GM19395 (cell line): ENCODE measurements around the gene SLC5A10.

ENCODE experiments used
- ATAC-seq: cut with Tn5 transposase; IDR thresholded peaks from one replicate; pipeline ENCODE4 v1.9.1; 2021; ENCODE audit warnings: mild to moderate bottlenecking, moderate library complexity; ENCODE audit not compliant: unreplicated experiment

Gene SLC5A10

DNA sequence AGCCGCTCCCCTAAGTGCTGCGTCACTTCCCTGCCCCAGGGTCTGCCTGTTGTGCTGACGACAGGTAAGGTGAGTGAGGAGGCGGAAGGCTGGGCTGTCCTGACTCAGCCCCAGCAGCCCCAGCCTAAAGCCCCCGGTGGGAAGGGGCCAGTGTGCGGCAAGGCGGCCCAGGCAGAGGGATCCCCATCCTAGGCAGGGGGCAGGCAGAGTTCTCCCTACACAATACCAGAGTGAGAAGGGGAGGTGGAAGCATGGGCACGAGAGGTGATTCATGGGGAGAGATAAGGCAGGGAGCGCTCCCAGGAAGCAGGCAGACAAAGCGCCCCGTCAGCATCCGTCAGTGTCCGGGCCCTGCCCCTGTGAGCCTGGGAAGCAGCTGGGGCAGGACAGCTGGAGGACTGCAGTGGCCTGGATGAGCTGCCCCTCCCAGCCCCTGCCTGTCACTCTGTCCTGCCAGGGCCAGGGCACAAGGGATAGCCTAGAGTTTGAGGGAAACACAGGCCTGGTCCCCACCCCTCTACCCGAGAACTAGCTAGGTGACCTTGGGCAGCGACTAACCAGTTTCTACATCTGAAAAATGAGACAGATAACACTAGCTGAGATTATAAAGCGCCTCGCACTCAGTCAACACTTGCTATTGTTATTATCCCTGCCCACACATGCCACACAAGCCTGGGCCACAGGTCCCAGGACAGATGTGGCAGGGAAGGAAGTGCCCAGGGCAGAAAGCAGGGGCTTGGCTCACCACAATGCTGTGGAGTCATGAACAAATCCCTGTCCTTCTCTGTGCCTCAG is 48.8 kb downstream of the SLC5A10 start:
- no peak for ATAC-seq

DNA sequence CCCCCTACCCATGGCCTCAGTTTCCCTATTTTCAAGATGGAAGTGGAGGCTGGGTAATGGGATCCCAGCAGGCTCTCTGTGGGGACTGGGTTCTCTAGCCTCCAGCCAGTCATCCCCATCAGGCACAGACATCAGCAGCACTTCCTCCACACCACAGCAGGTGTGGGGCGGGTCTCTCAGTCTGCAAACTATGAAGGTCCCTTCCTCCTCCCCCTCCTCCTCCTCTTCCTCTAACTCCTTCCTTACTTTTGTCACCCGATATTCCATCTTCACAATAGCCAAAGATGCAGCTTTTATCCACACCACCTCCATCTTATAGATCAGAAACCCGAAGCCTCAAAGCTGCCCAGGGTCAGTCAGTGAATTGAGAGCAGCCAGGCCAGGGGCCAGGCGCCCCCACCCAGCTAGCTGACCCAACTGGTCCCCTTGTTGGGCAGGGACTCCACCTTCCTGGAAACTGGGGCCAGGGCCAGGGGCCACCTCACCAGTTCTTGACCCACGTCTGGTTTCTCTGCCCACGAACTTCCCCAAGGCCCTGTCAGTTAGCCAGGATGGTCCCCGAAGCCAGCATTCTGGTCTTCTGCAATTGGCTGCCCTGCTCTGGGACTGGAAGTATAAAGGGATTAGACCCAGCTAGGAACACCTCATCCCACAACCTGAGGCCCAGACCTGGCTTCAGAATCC is 50.1 kb downstream of the SLC5A10 start:
- no peak for ATAC-seq

DNA sequence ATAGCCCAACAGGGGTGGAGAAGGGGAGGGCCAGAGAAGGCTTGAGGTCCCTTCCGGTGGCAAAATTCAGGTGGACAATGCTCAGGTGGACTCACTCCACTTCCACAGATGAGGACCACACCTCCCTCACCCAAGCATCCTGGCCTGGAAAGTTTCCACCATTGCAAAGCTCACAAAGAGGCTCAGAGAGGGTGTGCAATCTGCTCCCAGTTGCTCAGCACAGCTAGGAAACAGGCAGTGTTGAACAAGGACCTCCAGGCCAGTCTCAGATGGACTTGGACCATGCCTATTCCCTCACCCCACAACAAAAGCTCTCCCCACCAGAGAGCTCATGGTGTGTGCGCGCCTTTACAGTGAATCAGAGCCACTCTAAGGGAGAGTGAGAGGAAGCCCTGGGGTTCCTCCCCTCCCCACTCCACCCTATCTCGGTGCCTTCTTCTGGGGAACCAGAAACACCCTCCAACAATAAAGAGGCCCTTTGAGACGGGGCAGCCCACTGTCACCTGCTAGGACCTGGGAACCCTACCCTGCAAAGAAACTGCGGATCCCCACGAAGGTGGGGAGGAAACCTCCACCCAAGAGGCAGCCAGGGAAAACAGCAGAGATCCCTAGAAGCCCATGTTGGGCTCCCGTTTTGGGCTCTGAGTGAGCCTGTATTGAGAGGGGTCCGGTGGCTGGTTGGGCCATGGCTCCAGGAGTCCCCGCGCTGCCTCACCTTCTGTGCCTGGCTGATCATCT is 51.0 kb downstream of the SLC5A10 start:
- ATAC-seq = no peak

DNA sequence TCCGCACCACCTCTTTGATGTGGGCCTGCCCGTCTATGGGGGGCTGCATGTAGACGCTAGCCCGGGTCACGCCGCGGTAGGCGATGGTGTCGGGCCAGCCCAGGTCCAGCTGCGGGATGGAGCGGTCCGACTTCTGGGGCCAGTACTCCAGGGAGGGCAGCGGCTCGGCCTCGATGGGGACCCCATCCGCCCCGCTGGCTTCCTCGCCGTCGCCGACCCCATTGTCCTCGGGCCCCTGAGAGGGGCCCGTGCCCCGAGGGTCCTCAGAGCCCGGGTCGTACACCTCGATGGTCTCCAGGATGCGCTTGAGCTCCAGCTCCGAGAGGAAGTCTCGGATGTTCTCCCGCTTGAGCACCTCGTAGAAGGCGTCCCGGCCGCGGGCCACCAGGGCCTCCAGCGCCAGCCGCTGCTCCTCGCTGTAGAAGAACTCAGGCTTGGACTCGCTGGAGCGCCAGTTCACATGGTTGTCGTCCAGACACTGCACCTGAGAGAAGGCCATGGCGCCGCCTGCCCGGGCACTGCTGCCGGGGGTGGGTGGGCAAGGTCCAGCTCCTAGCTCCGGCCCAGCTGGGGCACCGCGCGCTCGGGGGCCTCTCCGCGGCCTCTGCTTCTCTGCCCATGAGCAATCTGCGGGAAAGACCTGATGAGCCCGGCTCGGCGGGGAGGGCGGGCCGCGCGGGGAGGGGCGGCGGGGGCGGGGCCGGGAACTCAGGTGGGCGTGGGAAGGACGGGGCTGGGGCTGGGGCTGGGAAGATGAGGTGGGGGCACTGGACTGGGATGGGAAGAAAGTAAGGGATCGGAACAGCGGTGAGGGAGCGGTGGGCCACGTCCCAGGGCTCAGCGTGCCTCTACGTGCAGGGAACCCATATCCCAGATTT is 51.8 kb downstream of the SLC5A10 start:
- peak; percentile 30 for ATAC-seq

DNA sequence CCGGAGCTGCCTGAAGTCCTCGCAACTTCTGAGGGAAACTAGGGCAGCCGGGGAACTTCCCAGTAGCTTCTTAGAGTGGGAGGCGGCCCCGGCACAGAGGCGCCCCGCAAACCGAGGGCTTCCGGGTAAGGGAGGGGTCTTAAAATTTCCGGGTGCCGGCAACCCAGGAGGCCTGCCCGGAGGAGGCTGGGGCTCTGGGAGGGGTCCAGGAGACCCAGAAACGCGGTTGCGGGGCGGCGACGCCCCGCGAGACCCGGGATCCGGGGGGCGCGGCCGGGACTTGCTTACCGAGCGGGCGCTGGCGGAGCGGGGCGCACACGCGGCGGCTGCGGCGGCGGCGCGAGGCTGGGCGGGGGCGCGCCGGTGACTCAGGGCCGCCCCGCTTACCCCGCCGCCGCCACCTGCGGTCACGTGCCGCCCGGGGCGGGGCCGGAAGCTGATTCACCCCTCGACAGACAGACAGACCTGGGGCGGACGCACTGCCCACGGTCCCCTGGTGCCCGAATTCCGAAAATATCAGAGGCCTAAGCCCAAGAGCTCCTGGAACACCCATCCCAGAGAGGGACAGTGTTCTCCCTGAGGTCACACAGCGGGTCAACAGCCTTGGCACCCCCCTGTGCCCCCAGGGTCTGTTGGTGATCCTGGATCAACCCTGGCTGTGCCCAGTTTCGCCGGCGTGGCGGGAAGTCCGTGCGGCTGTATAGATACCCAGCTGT is 52.6 kb downstream of the SLC5A10 start, which contains the start of gene FAM83G:
Gene FAM83G, minus strand, starts transcription at position 344 of the 716 bp plus-strand sequence. CDS start 723 bp downstream, outside the sequence.
- ATAC-seq = peak; percentile 70

DNA sequence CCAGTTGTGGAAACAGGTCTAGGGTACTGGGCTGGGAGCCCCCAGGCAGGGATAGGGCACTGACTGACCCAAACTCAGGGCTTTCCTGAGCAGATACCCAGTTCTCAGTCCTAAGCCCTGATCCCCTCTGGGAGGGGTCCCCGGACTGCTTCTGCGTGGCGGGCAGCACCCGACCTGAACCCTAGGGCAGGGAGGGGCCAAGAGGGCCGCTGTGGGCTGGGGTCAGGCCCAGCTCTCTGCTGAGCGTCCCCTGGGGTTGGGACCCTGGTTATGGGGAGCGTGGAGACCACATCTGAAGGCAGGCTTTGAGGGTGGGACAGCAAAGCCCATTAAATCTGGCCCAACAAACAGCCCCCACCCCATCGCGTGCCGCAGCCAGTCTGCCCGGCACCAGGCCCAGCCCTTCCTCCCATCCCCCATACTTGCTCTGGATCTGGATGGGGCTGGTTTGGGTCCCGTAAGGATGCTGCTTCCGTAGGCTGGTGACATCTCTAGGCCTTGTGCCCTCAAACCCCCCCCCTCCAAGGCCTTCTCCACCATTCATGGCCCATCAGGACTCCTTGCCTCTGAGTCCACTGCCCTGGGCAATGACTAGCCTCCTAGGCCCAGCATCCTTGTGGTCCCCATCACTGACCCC is 53.3 kb downstream of the SLC5A10 start:
- ATAC-seq = no peak

DNA sequence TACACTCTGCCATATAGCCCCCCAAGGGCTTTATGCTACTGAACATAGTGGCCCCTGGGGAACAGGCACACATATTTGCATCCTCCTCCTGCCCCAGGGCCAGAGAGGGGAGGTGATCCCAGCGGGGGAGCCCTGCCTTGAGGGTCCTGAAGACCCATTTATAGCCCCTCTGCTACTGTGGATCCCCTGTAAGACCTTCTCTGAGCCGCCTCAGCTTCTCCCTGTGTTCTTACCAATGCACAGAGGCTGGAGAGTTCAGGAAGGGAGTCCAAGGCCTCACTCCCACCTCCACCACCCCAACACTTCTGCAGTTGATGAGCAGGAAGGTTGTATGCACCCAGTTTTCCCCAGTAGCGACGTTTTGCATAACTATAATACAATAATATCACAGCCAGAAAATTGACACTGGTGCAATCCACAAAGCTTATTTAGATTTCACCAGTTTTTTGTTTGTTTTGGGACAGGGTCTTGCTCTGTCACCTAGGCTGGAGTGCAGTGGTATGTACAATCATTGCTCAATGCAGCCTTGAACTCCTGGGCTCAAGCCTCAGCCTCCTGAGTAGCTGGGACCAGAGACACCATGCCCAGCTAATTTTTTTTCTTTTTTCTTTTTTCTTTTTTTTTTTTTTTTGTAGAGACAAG is 53.9 kb downstream of the SLC5A10 start:
- ATAC-seq = no peak

DNA sequence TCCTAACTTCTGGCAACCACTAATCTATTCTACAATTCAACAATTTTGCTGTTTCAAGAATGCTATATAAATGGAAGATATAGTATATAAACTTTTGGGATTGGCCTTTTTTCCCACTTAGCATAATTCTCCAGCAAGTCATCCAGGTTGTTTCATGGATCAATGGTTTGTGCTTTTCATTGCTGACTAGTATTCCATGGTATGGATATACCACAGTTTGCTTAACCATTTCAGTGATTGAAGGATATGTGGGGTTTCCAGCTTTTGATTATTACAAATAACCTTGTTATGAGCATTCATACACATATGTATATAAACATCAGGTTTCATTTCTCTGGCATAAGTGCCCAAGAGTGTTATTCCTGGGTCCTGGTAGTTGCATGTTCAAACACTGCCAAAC is 54.7 kb downstream of the SLC5A10 start:
- ATAC-seq = no peak

DNA sequence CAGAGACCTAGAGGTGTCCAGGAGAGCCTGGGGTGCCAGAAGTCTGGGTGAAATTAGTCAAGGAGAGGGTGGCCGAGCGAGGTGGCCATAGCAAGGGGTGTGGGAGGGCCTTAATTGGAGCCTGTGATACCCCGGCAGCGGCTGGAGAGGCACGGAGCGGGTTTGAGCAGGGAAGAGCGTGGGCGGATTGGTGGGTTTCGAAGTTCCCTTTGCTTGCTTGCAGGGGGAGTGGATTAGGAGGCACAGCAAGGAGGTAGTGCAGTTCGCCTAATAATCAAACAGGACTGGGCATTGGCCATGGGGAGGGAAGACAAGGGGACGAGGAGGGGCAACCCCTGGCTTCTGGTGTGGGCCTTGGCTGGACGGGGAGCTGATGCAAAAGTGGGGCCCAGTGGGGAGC is 58.0 kb downstream of the SLC5A10 start:
- no peak for ATAC-seq

DNA sequence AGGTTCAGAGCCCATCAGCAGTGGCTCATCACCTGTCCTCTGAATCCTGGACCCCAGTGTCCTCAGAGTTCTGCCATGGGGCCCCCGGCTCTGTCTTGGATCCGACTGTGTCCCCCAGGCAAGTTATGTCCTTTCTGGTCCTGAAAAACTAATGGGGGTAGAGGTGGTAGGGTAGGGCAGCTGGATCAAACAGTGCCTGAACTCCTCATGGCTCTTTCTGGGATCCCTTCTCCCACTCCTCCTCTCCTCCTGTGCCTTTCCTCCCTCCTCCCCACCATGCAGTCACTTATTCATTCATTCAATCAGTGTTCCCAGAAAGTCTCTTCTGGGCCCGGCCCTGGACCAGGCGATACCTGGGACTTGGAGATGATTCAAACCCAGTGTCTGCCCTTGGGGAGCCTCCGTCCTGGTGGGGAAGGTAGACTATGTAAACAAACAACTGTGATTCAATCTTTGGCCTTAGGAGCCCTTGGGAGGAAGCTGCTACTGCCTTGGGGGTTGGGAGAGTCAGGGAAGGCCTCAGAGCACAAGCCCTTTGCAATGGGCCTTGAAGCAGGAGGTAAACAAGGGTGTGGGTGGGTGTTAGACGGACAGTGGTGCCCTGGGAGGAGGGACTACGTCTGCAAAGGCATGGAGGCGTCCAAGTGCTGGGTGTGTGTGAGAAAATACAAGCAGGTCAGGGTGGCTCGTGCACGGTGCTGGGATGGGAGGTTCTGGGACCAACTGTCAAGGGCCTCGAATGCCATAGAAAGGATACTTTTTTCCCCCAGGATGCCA is 59.0 kb downstream of the SLC5A10 start:
- no peak for ATAC-seq

DNA sequence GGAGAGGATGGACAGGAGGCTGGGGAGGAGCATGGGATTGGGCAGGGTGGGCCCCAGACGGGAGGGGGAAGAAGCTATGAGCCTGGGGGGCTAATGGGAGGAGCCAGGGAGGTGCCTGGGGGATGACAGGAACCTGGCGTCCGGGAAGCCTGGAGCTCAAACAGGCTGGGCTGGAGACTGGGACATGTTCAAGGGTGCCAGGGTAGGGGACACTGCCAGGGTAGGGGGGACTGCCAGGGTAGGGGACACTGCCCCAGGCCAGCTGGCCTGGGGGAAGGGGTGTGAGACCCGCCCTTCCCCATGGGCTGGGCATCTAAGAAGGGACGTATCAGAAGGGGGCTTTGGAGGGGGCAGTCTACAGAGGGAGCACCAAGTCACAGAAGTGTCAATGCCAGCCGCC is 59.6 kb downstream of the SLC5A10 start:
- ATAC-seq = no peak

DNA sequence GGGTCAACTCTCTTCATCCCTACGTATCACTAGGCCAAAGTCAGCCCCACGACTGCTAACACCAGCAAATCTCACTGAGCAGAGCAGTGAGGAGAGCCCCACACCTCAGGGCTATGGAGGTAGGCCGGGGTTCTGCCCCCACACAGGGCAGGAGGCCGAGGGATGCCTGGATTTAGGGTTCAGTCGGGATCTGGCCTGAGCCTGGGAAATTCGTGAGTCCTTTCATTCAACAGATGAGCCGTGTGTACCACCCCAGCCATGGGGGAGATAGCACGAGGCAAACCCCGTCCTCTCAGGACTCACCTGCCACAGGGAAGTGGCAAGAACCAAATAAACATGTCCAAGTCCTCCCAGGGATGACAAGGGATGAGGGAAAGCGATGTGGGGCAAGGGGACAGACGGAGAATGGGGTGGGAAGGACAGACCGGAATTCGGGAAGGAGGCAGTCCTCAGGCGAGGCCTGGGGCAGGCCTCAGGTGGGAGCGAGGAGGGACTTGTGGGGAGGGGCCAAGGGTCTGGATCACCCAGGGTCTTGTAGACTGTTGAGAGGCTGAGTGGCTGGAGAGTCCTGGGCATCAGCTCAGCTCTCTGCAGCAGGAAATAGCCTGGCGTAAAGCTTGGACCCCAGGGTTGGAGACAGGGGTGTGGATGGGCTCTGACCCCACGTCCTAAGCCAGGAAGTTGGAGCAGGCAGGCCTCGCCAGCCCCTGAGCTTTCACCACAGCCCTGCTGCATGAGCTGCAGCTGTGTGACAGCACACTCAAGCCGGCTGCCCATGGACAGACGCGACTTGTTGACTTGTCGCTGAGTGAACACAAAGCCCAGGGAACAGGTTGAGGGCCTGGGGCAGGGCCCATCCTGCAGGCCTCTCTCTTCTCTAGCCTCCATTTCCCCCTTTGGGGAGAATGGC is 60.5 kb downstream of the SLC5A10 start:
- no peak for ATAC-seq

DNA sequence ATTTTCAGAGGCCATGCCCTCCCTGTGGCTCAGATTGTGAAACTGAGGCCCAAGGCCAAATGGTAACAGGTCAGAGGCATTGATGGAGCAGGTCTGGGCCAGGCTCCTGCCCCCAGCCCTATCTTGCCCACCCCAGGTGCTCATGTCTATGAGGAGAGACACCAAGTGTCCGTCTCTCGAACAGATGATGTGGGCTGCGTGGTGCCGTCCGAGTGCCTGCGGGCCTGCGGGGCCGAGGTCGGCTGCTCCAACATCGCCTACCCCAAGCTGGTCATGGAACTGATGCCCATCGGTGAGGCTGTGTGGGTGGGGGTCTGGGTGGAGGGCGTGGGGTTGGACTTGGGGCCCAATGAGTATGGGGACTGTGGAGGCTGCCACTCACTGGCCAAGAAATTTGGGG is 61.3 kb downstream of the SLC5A10 start:
- ATAC-seq = no peak

DNA sequence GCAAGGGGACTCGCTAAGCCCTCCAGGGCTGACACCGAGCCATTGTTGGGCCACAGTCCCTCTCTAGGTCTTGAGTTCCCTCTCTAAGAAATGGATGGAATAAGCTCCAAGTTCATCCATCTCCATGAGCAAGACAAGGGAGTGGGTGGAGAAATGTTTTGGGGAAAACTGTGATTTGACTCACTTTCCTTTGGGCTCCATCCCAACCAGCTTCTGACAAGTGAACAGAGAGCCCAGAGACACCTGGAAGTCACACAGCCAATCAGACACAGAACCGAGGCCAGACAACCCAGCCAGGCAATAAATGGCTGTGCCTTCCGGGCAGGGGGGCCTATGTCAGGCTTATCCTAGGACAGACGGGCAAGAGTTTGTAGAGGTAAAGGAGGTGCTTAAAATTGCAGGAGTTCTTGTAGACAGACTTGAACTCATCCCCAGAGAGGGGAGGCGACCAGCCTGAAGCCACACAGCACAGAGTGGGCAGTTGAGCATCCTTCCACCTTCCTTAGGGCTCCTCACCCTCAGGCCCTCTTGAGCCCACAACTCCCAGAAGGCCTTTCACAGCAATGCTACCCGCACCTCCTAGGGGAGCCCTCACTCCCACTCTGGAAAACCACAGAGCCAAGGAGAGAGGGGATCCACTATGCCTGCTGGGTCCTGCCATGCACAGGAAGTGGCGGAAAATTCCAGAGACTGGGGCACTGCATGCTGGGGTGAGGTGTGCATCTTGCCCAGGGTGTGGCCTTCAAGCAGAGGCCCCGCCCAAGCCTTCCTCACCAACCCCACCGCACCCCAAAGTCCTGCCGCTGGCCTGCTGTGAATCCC is 62.1 kb downstream of the SLC5A10 start:
- ATAC-seq = no peak

DNA sequence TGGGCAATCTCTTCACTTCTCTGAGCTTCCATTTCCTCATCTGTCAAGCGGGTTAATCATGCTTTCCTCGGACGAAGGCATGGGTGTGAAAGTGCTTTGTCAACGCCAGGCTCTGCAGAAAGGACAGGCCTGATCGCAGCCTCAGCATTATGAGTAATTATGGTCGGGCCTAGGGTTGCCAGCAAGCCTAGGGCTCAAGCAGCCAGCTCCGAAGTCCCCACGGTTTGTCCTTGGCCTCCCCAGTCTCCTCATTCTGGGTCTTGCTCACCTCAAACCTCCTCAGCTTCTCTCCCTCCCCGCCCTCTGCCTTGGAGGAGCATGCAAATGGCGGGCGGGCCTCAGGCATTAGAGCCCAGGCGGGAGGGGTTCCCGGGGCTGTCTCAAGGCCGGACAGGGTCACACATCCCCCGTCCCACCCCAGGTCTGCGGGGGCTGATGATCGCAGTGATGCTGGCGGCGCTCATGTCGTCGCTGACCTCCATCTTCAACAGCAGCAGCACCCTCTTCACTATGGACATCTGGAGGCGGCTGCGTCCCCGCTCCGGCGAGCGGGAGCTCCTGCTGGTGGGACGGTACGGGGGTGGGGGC is 62.8 kb downstream of the SLC5A10 start:
- no peak for ATAC-seq

DNA sequence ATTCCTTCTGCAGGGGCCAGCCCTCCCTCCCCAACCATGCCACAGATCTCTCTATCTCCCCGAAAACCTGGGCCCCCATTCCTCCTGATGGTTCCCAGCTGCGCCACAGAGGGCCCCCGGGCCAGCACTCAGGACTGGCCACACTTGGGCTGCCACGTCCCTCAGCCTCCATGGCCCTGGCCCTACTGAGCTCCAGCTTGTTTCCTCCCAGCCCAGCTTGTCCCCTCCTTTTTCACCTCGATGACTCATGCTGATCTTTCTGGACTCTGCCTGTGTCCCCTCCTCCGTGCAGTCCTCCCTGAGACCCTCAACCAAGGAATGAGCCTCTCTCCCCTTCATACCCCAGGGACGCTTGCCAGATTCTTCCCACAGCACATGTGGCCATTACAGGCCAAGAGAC is 63.5 kb downstream of the SLC5A10 start:
- no peak for ATAC-seq
